ENCODE data around the gene C16orf89.
A peak's percentile ranks its signal among the peaks of the same experiment; 100 is the strongest.

The C16orf89 gene

DNA sequence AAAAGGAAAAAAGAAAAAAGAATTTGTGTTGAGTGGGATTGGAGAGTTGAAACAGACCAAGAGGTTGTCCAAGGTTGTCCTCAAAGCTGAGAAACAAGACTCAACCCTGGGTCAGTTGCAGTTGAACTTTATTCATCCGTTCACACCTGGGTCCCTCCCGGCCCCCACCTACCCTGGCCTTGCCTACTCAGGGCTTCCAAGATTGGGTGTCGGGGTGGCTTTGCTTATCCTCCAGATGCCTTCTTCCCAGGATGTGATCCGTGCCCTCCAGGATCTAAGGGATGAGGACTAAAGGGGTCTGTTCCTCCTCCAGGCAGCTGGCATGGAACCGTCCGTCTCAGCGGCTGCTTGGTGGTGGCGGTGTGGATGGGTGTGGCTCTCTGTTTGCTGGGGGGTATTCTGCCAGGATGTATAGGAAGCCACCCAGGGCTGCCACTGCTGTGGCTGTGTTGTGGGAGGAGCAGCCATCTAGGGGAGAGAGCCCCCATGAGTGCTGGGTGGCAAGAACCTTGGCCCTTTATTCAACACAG lies 21.7 kb downstream of the C16orf89 start:
- H3K4me3 ChIP-seq (ENCODE audit: insufficient read length, low read depth): no peak overlapping the region
- no peak overlapping the region for H3K9ac ChIP-seq (ENCODE audit: insufficient read length, low read depth)
- peaks cover 23% of the 10 kb centered on the region for H3K36me3 ChIP-seq (ENCODE audit: insufficient read depth, insufficient read length, low read length)
- DNase-seq (ENCODE audit: low read depth, low spot score): no peak
- H3K27me3 ChIP-seq (ENCODE audit: insufficient read depth, insufficient read length): no peaks in the 10 kb centered on the region
- no peaks in the 10 kb centered on the region for H3K9me3 ChIP-seq (ENCODE audit: insufficient read depth, low read length)
- peaks cover 6% of the 10 kb centered on the region for H3K4me1 ChIP-seq (ENCODE audit: insufficient read depth, insufficient read length)
- no peak for TF ChIP-seq YY1 (IDR thresholded peaks at IDR 0.05; ENCODE audit: insufficient read depth, insufficient read length)
- no peak for TF ChIP-seq ZNF274 (IDR thresholded peaks at IDR 0.05; ENCODE audit: low read depth, low read length)
- no peak for TF ChIP-seq SUZ12 (IDR thresholded peaks at IDR 0.05; ENCODE audit: extremely low read depth, insufficient read depth, insufficient read length)

DNA sequence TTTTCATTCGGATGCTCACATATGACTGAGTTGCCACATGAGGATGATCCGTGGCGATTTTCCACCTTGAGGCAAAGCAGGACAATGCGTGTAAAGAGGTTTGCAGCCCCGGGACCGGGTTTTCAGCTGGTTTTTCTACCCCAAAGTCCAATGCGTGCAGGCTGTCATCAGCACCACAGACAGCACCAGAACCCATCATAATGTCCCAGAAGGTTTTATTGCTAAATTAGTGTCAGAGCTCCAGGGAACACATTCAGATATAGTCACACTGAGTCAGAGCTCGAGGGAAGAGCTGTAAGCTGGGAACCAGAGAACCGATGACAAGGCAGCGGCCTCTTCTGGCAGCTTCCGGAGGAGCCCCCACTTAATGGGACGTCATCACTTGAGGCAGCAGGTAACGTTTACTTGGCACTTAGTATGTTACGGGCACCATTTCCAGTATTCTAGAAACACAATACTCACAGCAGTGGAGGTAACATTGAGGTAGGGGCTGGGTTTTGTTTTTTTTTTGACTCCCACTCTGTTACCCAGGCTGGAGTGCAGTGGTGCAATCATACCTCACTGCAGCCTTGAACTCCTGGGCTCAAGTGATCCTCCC lies 23.1 kb downstream of the C16orf89 start:
- no peak for TF ChIP-seq ZNF274 (IDR thresholded peaks at IDR 0.05; ENCODE audit: low read depth, low read length)
- no peak for TF ChIP-seq SUZ12 (IDR thresholded peaks at IDR 0.05; ENCODE audit: extremely low read depth, insufficient read depth, insufficient read length)
- no peak for TF ChIP-seq YY1 (IDR thresholded peaks at IDR 0.05; ENCODE audit: insufficient read depth, insufficient read length)
- no peak for DNase-seq (ENCODE audit: low read depth, low spot score)
- no peak overlapping the region for H3K9ac ChIP-seq (ENCODE audit: insufficient read length, low read depth)

DNA sequence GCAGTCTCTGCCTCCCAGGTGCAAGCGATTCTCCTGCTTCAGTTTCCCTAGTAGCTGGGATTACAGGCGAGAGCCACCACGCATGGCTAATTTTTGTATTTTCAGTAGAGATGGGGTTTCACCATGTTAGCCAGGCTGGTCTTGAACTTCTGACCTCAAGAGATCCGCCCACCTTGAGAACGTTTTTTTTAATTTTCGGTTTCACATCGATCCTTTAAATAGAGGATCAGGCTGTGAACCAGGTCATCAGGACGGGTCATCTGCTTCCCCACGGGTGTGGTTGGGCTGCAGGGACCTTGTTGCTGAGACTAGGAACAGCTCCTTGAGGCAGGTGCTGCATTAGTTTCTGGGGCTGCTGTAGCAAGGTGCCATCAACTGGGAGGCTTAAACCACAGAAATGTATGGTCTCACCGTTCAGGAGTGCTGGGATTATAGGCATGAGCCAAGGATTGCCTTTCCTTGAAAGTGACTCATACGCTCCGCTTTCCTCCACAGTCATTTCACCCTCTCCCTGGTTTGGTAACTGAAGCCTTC lies 24.1 kb downstream of the C16orf89 start:
- TF ChIP-seq YY1 (IDR thresholded peaks at IDR 0.05; ENCODE audit: insufficient read depth, insufficient read length): no peak
- TF ChIP-seq ZNF274 (IDR thresholded peaks at IDR 0.05; ENCODE audit: low read depth, low read length): no peak
- TF ChIP-seq SUZ12 (IDR thresholded peaks at IDR 0.05; ENCODE audit: extremely low read depth, insufficient read depth, insufficient read length): no peak
- H3K9ac ChIP-seq (ENCODE audit: insufficient read length, low read depth): no peak overlapping the region
- no peak overlapping the region for H3K4me3 ChIP-seq (ENCODE audit: insufficient read length, low read depth)
- H3K27me3 ChIP-seq (ENCODE audit: insufficient read depth, insufficient read length): no peaks in the 10 kb centered on the region
- peaks cover 23% of the 10 kb centered on the region for H3K36me3 ChIP-seq (ENCODE audit: insufficient read depth, insufficient read length, low read length)
- DNase-seq (ENCODE audit: low read depth, low spot score): no peak
- H3K9me3 ChIP-seq (ENCODE audit: insufficient read depth, low read length): no peaks in the 10 kb centered on the region
- H3K4me1 ChIP-seq (ENCODE audit: insufficient read depth, insufficient read length): peaks cover 6% of the 10 kb centered on the region

More for the DNA sequence above, 23.1 kb downstream of the C16orf89 start:
- no peaks in the 10 kb centered on the region for H3K27me3 ChIP-seq (ENCODE audit: insufficient read depth, insufficient read length)
- H3K9me3 ChIP-seq (ENCODE audit: insufficient read depth, low read length): no peaks in the 10 kb centered on the region
- H3K4me3 ChIP-seq (ENCODE audit: insufficient read length, low read depth): no peak overlapping the region
- peaks cover 6% of the 10 kb centered on the region for H3K4me1 ChIP-seq (ENCODE audit: insufficient read depth, insufficient read length)
- H3K36me3 ChIP-seq (ENCODE audit: insufficient read depth, insufficient read length, low read length): peaks cover 23% of the 10 kb centered on the region

DNA sequence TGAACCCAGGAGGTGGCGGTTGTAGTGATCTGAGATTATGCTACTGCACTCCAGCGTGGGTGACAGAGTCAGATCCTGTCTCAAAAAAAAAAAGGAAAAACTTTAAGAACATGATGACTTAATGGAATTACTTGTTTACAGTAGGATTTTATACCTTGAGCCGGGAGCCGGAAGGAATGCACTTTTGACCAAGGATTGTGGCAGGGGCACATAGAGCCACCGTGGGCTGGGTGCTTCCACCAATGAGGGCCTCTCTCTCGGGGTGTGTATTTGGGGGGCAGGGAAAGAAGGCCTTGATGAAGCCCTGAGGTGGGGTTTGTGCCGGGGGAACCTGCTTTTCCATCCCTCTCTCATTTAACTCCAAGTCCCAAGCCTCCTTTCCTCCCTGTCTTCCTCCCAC lies 25.3 kb downstream of the C16orf89 start:
- H3K36me3 ChIP-seq (ENCODE audit: insufficient read depth, insufficient read length, low read length): peaks cover 17% of the 10 kb centered on the region
- no peak for TF ChIP-seq YY1 (IDR thresholded peaks at IDR 0.05; ENCODE audit: insufficient read depth, insufficient read length)
- TF ChIP-seq ZNF274 (IDR thresholded peaks at IDR 0.05; ENCODE audit: low read depth, low read length): no peak
- TF ChIP-seq SUZ12 (IDR thresholded peaks at IDR 0.05; ENCODE audit: extremely low read depth, insufficient read depth, insufficient read length): no peak
- no peaks in the 10 kb centered on the region for H3K9me3 ChIP-seq (ENCODE audit: insufficient read depth, low read length)
- H3K4me1 ChIP-seq (ENCODE audit: insufficient read depth, insufficient read length): peaks cover 8% of the 10 kb centered on the region
- no peak for DNase-seq (ENCODE audit: low read depth, low spot score)
- H3K9ac ChIP-seq (ENCODE audit: insufficient read length, low read depth): no peak overlapping the region
- H3K4me3 ChIP-seq (ENCODE audit: insufficient read length, low read depth): no peak overlapping the region
- no peaks in the 10 kb centered on the region for H3K27me3 ChIP-seq (ENCODE audit: insufficient read depth, insufficient read length)

DNA sequence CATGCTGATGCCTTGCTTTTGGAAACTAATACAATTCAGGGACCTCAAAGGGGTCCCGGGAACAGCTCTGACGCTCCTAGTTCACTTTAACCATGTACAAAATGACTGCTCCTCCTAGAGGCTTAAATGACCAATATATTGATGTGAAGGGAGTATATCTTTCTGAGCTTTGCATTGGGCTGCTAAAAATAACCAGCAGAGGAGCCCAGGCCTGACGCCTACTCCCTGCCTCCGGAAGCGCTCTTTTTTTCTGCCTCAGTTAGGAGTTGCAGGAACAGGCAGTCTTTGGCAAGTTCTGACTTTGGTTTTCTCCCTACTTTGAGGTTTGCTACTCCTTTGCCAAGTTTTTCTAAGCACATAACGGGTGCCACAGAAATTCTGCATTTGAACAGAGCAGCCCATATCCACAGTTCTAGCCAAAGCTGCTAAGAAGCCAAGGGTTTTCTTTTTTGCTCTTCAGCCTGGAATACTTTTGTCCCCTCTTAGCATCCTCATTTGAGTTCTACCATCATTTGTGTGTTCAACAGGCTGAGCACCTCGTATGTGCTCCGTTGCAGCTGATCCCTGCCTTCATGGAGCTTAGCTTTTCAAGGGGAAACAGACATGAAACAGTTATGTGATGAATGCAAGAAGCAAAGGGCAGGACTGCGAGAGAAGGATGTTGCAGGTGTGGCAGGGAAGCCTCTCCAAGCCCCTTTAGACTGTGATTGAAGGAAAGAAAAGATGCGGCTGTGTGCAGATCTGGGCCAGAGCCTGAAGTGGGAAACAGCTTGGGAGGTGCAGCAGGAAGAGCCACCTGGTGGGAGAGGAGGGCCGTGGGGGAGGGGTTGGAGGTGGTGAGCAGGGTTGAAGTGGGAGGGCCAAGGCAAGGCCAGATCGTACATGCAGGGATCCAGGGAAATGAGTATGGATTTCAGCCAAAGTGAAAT lies 29.3 kb downstream of the C16orf89 start:
- Histone ChIP-seq H3K4me3 (ENCODE audit: insufficient read length, low read depth) (no peak overlapping the region), H3K9me3 (ENCODE audit: insufficient read depth, low read length) (no peaks in the 10 kb centered on the region), H3K4me1 (ENCODE audit: insufficient read depth, insufficient read length) (peaks cover 5% of the 10 kb centered on the region), H3K9ac (ENCODE audit: insufficient read length, low read depth) (peak overlapping the region; percentile 4), H3K36me3 (ENCODE audit: insufficient read depth, insufficient read length, low read length) (peaks cover 6% of the 10 kb centered on the region), H3K27me3 (ENCODE audit: insufficient read depth, insufficient read length) (peaks cover 11% of the 10 kb centered on the region)
- TF ChIP-seq YY1 (IDR thresholded peaks at IDR 0.05; ENCODE audit: insufficient read depth, insufficient read length) (no peak), ZNF274 (IDR thresholded peaks at IDR 0.05; ENCODE audit: low read depth, low read length) (no peak), SUZ12 (IDR thresholded peaks at IDR 0.05; ENCODE audit: extremely low read depth, insufficient read depth, insufficient read length) (no peak)
- no peak for DNase-seq (ENCODE audit: low read depth, low spot score)

DNA sequence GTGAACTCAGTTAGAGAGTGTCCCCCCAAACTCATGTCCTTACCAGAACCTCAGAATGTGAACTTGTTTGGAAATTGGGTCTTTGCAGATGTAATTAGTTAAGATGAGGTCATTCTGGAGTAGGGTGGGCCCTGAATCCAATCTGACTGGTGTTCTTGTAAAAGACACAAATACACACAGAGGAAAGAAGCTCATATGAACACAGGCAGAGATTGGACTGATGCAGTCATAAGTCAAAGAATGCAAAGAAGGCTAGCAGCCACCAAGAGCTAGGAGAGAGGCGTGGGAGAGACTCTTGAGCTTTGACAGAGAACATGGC lies 29.9 kb downstream of the C16orf89 start:
- Histone ChIP-seq H3K36me3 (ENCODE audit: insufficient read depth, insufficient read length, low read length) (peaks cover 8% of the 10 kb centered on the region), H3K27me3 (ENCODE audit: insufficient read depth, insufficient read length) (peaks cover 11% of the 10 kb centered on the region), H3K4me1 (ENCODE audit: insufficient read depth, insufficient read length) (peaks cover 5% of the 10 kb centered on the region), H3K9me3 (ENCODE audit: insufficient read depth, low read length) (no peaks in the 10 kb centered on the region), H3K4me3 (ENCODE audit: insufficient read length, low read depth) (no peak overlapping the region), H3K9ac (ENCODE audit: insufficient read length, low read depth) (no peak overlapping the region)
- TF ChIP-seq SUZ12 (IDR thresholded peaks at IDR 0.05; ENCODE audit: extremely low read depth, insufficient read depth, insufficient read length) (no peak), YY1 (IDR thresholded peaks at IDR 0.05; ENCODE audit: insufficient read depth, insufficient read length) (no peak), ZNF274 (IDR thresholded peaks at IDR 0.05; ENCODE audit: low read depth, low read length) (no peak)
- DNase-seq (ENCODE audit: low read depth, low spot score): no peak

DNA sequence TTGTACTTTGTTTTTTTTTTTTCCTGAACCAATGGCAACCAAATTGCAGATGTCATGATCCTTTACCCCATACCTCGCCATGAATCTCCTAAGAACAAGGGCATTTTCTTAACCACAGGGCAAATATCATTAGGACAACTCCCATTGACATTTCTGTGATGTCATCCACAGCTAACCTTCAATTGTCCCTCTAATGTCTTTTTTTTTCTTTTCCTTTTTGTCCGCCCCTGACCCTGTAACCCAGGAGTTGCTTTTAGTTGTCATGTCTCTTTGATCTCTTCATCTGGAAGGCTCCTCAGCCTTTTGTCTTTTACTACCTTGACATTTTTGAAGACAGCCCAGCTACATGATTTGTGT lies 31.6 kb downstream of the C16orf89 start:
- Histone ChIP-seq H3K9me3 (ENCODE audit: insufficient read depth, low read length) (no peaks in the 10 kb centered on the region), H3K27me3 (ENCODE audit: insufficient read depth, insufficient read length) (peaks cover 11% of the 10 kb centered on the region), H3K4me3 (ENCODE audit: insufficient read length, low read depth) (peak overlapping the region; percentile 96), H3K4me1 (ENCODE audit: insufficient read depth, insufficient read length) (peaks cover 5% of the 10 kb centered on the region), H3K36me3 (ENCODE audit: insufficient read depth, insufficient read length, low read length) (peaks cover 15% of the 10 kb centered on the region), H3K9ac (ENCODE audit: insufficient read length, low read depth) (peak overlapping the region; percentile 90)
- TF ChIP-seq YY1 (IDR thresholded peaks at IDR 0.05; ENCODE audit: insufficient read depth, insufficient read length) (no peak), ZNF274 (IDR thresholded peaks at IDR 0.05; ENCODE audit: low read depth, low read length) (no peak), SUZ12 (IDR thresholded peaks at IDR 0.05; ENCODE audit: extremely low read depth, insufficient read depth, insufficient read length) (no peak)
- DNase-seq (ENCODE audit: low read depth, low spot score): no peak
